GM18520 (cell line): ENCODE data around the gene SPTSSB.
A peak's percentile ranks its signal among the peaks of the same experiment; 100 is the strongest.

Experiments used
- ATAC-seq: cut with Tn5 transposase; IDR thresholded peaks from one replicate; pipeline ENCODE4 v1.9.1; 2021; ENCODE audit not compliant: unreplicated experiment

SPTSSB gene

GRCh38 chr3:161339517-161340500 lies 31.5 kb downstream of the SPTSSB start:
- no peak for ATAC-seq

- ATAC-seq = no peak
Observed at GRCh38 chr3:161337311-161337710, 34.0 kb downstream of the SPTSSB start.

- ATAC-seq = no peak
Observed at GRCh38 chr3:161336661-161337060, 34.7 kb downstream of the SPTSSB start.

GRCh38 chr3:161333696-161334095 lies 37.6 kb downstream of the SPTSSB start:
- no peak for ATAC-seq

GRCh38 chr3:161332792-161333191 lies 38.5 kb downstream of the SPTSSB start:
- ATAC-seq = no peak

- no peak for ATAC-seq
Observed at GRCh38 chr3:161325059-161325458, 46.3 kb downstream of the SPTSSB start.

GRCh38 chr3:161323926-161324621 lies 47.2 kb downstream of the SPTSSB start:
- no peak for ATAC-seq

GRCh38 chr3:161322781-161323568 lies 48.3 kb downstream of the SPTSSB start:
- ATAC-seq = no peak

GRCh38 chr3:161320837-161321236 lies 50.5 kb downstream of the SPTSSB start:
- ATAC-seq = no peak

GRCh38 chr3:161319867-161320266 lies 51.5 kb downstream of the SPTSSB start:
- ATAC-seq = no peak

GRCh38 chr3:161317077-161317476 lies 54.2 kb downstream of the SPTSSB start:
- no peak for ATAC-seq

- no peak for ATAC-seq
Observed at GRCh38 chr3:161316006-161316689, 55.2 kb downstream of the SPTSSB start.

GRCh38 chr3:161314836-161315395 lies 56.4 kb downstream of the SPTSSB start:
- peak; percentile 56 for ATAC-seq

GRCh38 chr3:161310649-161311423 lies 60.5 kb downstream of the SPTSSB start:
- ATAC-seq = peak; percentile 61

- no peak for ATAC-seq
Observed at GRCh38 chr3:161305095-161305991, 66.0 kb downstream of the SPTSSB start.

GRCh38 chr3:161296814-161297213 lies 74.5 kb downstream of the SPTSSB start:
- no peak for ATAC-seq

GRCh38 chr3:161295325-161295724 lies 76.0 kb downstream of the SPTSSB start:
- no peak for ATAC-seq
